8988T (cell line): ENCODE results near the gene TIMM8A.
A peak's percentile ranks its signal among the peaks of the same experiment; 100 is the strongest.

Experiments used
- DNase-seq: peaks from one replicate; pipeline ENCODE4 v3.0.0; 2011

TIMM8A gene, protein sequence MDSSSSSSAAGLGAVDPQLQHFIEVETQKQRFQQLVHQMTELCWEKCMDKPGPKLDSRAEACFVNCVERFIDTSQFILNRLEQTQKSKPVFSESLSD

GRCh38 chrX:101348452-101349192 is at the start of gene TIMM8A:
TSS of gene TIMM8A (minus strand) at chrX:101348742. CDS start at chrX:101348664, 78 bp downstream.
- peak; percentile 39 for DNase-seq

DNA sequence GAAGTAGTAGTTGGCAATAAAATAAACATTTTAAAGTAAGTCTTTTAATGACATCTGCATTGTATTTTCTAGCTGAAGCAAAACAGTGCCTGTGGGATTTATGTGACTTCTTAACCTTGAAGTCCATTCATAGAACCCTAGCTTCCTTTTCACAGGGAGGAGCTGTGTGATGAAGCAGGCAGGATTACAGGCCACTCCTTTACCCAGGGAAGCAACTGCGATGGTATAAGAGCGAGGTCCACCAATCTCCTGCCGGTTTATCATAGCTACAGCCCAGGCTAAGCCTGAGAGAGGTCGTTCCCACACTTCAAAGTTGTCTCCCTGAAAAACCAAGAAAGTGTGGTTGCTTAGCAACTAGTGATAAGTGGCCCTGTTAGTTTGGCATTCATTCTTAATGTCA is 49.2 kb upstream of the TIMM8A start:
- no peak for DNase-seq

- DNase-seq: no peak
Observed at GRCh38 chrX:101395789-101396188, 47.2 kb upstream of the TIMM8A start.

GRCh38 chrX:101394372-101394771 is 45.8 kb upstream of the TIMM8A start:
- DNase-seq: no peak

DNA sequence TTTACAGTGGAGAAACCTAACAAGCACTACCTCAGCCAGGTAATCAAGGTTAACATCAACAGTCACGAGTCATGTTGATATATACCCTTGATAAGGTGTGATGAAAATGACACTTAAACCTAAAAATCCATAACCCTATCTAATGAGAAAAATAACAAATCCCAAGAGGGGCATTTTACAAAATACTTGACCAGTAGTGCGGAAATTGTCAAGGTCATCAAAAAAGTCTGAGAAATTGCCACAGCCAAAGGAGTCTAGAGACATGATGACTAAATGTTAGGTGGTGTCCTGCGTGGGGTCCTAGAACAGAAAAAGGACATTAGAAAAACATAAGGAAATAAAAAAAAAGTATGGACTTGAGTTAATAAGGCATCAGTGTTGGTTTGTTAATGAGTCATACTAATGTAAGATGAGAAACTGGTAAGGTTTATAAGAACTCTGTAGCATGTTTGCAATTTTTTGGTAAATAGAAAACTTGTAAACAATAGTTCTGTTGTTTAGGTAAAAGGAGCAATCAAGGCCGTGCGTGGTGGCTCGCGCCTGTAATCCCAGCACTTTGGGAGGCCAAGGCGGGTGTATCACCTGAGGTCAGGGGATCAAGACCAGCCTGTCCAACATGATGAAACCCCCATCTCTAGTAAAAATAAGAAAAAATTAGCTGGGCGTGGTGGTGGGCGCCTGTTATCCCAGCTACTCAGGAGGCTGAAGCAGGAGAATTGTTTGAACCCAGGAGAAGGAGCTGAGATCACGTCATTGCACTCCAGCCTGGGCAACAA is 45.2 kb upstream of the TIMM8A start:
- DNase-seq: no peak

- DNase-seq: no peak
Observed at GRCh38 chrX:101391831-101392230, 43.3 kb upstream of the TIMM8A start.

GRCh38 chrX:101390664-101391525 is 42.4 kb upstream of the TIMM8A start, which contains the start of gene RPL36A:
TSS of gene RPL36A (plus strand) at chrX:101391011. CDS start at chrX:101391044, 33 bp downstream.
- no peak for DNase-seq

DNA sequence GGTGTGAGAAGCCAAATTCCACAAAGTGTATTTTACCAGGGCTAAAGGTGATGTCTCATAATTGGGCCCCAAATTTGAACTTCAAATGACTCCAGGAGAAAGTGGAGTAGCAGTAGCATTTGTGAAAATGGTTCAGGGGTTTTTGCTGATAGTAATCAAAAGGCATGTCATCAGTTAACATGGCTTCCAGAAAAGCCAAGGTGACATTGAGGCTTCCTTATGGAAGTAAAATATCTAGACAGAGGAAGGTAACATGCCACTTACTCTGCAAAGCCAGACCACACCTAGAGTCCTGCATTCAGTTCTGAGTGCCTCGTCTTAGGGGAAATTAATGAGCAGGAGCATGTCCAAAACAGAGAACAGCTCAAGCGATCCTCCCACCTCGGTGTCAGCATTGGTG is 40.1 kb upstream of the TIMM8A start:
- no peak for DNase-seq

DNA sequence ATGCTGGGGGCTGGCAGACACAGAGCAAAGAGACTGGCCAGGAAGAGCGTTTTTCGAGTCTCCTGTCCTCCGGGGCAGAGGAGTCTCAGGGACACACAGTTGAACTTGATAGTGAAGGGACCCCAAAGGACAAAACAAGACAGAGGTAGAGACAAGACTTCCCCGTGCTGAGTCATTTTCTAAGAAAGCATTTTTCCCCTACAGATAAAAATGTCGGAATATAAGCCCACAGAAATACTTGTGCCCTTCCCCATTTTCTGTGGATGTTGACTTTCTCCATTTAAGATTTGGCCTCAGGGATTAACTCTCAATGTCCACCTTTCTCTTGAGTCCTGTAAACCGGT is 38.0 kb upstream of the TIMM8A start:
- DNase-seq: no peak

GRCh38 chrX:101385795-101386541 is 37.4 kb upstream of the TIMM8A start, which contains the start of gene BTK:
TSS of gene BTK (minus strand) at chrX:101386191. CDS start at chrX:101375284, 10,907 bp downstream.
- no peak for DNase-seq

DNA sequence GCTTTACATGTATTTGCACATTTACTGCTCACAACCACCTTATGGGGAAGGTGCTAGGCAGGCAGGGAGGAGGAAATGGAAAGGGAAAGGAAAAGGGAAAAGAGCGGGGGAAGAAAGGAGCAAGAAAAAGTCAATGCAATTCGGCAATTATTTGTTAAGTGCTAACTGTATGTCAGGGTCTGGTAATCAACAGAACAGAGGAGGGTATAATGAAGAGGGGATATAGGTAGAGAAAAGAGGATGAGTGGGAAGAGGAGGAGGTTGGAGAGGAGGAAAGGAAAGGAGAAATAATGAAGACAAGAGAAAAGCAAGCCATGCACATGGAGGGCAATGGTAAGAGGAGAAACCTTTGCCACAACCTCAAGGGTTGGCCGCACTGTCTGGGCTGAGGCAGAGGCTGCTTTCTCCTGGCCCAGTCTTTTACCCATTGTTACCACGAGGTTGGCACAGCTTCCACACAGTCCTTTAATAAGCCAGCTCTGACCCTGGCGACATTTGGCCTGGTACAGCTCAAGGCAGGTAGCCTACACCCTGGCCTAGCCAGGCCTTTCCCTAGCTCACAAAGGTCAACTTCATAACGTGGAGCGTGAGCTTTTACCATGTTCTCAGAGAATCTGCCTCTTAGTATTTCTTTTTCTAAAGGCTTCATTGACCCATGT is 36.6 kb upstream of the TIMM8A start:
- DNase-seq: no peak

DNA sequence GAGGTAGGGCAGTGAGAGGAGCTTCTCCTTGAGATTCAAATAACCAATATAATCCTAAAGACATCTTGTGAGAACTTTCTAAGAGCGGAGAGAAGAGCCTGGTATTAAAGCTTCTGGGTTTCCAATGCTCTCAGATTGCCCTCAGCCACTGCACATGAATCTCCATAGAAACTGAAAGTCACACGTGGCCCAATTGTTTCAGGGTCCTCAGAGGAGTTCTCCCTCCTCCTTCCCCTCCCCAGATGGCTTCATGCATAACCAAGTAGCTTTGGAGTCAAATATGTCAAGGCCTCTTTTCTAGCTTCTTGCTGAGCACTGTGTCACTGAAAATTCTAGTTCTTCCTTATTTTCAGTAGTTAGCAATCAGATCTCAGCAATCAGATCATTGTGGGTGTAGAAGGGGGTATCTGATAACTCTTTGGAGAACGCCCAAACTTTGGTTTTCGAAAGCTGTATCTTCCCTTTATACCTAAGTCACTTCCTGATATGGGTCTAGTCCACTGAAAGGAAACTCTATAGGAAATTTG is 35.2 kb upstream of the TIMM8A start:
- no peak for DNase-seq

DNA sequence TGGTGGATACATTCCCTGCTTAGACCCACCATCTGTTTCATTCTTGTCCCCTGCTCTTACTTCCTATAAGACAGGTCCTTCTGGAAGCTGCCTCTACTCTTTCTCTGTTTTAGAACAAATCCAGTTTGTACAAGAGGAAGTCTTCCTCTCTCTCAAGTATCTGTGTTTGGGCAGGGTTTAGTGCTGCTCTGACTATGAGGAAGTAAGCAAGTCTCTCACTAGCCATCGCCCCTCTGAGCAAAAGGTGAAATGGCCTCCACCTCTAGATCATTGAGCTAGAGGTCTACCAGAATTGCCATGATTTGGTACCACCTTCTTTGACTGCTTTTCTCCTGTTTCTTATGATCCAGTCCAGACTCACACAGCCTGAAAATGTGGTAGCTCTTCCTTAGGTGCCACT is 29.0 kb upstream of the TIMM8A start:
- DNase-seq: no peak

GRCh38 chrX:101370888-101371504 is 22.5 kb upstream of the TIMM8A start:
- DNase-seq: no peak

- DNase-seq: no peak
Observed at GRCh38 chrX:101369687-101370086, 21.1 kb upstream of the TIMM8A start.

DNA sequence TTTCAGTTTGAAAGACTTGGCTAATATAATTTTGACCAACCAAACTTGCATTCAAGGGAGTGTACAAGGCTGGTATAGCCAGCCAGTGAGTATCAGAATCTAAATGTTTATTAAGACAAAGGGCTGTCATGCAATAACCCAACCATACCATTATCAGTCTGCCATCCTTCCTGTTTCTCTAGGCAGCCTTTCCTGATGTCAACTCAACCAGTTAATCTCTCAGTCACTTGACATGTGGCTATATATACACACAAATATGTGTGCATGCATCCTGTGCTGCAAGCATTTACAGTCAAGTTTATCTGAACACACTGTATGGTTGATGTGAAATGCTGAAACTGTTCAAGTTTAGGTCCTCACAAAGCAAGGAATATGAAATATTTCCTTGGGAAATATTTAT is 20.3 kb upstream of the TIMM8A start:
- DNase-seq: no peak

DNA sequence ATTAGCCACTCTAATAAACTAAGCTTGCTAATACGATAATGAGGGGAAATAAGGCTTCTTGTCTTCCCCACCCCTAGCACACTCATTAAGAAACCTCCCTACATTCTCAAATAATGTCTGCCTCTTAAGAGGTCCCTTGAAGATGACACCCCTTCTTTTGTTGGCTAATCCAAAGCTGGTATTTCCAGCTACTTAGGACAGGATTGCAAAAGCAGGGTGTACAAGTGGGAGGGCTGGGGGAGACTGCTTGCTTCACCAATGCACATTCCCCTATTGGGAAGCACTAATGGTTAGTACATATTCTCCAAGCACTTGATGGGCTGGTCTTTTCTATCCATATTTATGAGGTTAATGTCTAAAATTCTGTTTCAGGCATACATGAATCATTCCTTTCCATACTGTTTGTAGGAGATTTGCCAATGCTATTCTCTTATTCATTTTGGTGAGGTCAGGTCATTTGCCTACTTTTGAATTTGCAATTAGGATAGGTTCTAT is 16.8 kb upstream of the TIMM8A start:
- DNase-seq: no peak

DNA sequence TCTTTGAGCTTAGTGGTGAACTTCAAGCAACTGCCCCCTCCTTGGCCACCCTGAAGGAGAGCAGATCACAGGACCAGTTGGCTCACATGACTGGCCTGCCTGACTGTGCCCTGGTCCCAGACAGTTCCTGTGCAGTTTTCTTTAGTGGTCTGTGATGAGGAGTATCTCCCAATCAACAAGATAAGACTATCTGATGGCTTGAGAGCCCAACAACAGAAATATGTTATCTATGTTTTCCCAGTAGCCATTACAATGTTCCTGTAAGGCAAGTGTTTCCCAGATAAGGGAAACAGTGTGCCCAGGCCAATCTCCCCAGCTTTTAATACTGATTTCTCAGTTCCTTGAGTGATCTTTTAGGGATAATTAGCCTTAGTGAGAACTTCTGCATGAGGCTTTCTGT is 14.2 kb upstream of the TIMM8A start:
- DNase-seq: no peak

DNA sequence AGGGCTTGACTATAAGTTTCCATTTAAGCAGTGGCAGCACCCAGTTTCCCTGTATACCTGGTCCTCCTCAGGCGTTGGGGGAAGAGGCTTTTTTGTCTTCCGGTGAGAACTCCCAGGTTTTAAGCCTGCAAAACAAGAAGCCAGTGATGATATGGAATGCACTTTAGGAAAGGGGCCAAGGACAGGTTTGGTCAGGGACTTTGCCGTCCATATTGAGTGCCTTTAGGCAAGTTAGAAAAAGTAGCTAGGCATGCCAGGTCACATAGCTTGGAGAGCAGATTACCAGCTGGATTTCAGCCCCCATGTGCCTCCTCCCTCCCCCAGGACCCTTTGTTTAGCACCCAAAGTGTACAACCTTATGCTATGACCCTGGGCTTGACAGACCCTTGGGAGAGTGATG is 13.6 kb upstream of the TIMM8A start:
- DNase-seq: no peak

DNA sequence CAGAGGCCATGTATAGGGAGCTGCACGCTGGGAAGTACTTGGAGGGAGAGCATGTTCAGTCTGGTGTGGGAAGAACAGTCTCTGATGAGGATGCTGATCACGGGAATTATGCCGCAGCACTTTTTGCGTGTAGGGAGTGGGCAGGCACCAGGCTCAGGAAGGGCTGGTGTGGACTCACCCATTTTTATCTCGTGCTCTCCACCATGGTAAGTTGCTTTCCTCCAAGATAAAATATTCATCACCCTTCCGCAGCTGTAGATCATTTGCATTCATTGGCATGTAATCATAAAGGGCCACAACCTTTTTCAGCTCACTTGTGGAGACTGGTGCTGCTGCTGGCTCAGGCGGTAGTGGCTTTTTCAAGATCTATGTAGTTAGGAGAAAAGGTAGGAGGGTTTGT is 11.8 kb upstream of the TIMM8A start:
- no peak for DNase-seq

- no peak for DNase-seq
Observed at GRCh38 chrX:101359966-101360365, 11.4 kb upstream of the TIMM8A start.
